ENCODE data around the gene NCBP2.
"Not testable (repeated sequence)": the region's sequence is repeated elsewhere in the genome, so short reads cannot be mapped to it uniquely, and the experiment has no call there.

The NCBP2 gene

DNA sequence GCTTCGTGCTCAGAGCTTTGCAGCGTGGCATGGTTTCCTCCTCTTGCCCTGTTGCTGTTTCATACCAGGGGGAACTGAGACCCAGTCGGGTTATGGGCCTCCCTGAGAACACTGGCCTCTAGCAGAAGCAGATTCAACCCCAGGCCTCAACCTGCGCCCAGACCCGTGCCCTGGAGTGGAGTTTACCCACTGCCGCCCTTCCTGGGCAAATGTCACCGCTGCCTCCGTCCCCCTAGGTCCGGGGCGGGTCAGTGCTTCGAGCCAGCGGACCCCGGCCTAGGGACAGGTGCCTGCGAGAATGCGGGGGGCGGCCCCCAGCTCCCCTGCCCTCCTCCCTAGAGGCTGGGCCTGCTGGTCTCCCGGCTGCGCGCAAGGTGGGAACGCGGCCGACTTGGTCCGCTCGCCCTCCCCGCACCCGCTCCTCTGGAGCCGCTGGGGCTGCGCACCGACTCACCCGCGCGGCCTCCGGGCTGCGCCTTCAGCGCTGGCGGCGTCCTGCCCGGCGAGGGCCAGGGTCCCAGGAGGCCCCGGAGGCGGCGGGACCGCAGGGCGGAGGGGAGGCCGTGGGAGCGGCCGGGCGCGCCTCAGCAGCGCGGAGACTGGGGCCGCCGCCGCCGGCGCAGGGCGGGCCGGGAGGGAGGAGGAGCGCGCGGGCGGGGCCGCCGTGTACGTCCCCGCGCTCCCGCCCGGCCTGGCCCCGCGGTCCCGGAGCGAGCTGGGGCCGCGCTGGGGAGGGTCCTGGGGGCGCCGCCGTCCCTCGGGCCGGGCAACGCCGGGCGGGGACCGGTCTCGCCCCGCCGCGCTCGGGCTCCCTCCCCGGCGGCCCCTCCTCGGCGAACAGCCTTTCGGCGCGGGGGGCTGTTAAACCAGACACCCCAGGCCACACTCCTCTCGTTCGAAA, 26.2 kb upstream of the NCBP2 start, which contains the start of gene PIGZ:
PIGZ (minus strand) TSS at position 601 of the 901 bp plus-strand sequence. CDS start 16,802 bp downstream, outside the sequence.
- no peak for DNase-seq (ENCODE audit: low read depth)

GRCh38 chr3:196967412-196968232, 25.3 kb upstream of the NCBP2 start:
- DNase-seq (ENCODE audit: low read depth): no peak

GRCh38 chr3:196966526-196967401, 24.4 kb upstream of the NCBP2 start:
- no peak for DNase-seq (ENCODE audit: low read depth)

DNA sequence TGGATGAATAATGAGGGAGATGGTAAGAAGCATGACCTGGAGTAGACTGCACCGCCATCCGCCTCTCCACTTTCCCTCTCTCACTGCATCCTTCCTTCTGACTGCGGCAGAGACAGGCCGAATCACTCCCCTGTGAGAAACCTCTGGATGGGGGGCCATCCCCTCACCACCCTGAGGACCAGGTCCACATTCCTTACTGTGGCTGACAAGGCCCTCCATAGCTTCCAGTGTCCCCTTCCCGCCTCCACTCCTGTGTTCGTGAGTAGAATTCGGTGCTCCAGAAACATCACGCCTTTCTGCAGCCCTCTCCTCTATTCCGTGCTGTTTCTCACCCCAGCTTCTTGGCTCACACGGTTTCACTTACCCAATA, 23.5 kb upstream of the NCBP2 start:
- no peak for DNase-seq (ENCODE audit: low read depth)

GRCh38 chr3:196965112-196965803, 22.9 kb upstream of the NCBP2 start:
- DNase-seq (ENCODE audit: low read depth): no peak

DNA sequence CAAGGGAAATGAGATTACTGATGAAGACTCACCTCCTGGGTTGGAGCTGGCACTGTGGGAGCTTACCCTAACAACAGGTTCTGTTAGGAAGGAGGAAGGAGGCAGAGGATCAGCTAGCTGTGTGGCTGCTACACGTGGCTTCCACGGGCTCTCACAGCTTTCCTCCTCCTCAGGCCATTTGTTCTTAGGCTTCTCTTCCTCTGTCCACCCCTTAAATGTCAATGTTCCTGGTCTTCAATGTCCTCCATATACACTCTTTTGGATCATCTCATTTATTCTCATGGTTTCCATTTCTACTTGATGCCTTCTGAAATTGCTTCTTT, 21.3 kb upstream of the NCBP2 start:
- no peak for DNase-seq (ENCODE audit: low read depth)

- DNase-seq (ENCODE audit: low read depth): no peak
Measured at GRCh38 chr3:196962930-196963630, 20.8 kb upstream of the NCBP2 start.

DNA sequence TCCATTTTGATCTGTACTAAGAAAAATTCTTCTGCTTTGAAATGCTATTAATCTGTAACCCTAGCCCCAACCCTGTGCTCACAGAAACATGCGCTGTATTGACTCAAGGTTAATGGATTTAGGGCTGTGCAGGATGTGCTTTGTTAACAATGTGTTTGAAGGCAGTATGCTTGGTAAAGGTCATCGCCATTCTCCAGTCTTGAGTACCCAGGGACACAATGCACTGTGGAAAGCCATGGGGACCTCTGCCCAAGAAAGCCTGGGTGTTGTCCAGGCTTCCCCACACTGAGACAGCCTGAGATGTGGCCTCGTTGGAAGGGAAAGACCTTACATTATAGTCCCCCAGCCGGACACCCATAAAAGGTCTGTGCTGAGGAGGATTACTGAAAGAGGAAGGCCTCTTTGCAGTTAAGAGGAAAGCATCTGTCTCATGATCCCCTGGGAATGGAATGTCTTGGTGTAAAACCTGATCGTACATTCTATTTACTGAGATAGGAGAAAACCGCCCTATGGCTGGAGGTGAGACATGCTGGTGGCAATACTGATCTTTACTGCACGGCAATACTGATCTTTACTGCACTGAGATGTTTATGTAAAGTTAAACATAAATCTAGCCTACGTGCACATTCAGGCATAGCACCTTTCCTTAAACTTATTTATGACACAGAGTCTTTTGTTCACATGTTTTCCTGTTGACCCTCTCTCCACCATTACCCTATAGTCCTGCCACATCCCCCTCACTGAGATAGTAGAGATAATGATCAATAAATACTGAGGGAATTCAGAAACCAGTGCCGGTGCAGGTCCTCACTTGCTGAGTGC, 20.0 kb upstream of the NCBP2 start:
- DNase-seq (ENCODE audit: low read depth): no peak

- DNase-seq (ENCODE audit: low read depth): no peak
Measured at GRCh38 chr3:196954832-196955231, 12.5 kb upstream of the NCBP2 start.

DNA sequence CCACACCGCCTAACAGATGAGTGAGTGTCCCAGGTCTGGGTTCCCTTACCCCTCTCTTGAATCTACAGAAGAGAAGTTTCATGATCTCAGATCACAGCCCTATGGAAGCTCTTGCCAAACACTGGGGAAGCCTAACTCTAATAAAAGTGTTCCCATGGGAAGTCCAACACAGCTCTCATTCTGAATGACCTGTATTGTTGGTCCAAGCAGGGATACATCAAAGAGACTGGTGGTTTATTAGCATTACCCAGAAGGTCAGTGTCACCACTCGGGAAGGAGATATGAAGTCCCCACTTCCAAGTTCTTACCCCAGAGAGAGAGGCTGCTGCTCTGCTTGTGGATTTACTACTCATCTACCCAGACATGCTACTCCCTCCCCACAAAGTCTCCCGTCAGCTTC, 9.0 kb upstream of the NCBP2 start:
- no peak for DNase-seq (ENCODE audit: low read depth)

DNA sequence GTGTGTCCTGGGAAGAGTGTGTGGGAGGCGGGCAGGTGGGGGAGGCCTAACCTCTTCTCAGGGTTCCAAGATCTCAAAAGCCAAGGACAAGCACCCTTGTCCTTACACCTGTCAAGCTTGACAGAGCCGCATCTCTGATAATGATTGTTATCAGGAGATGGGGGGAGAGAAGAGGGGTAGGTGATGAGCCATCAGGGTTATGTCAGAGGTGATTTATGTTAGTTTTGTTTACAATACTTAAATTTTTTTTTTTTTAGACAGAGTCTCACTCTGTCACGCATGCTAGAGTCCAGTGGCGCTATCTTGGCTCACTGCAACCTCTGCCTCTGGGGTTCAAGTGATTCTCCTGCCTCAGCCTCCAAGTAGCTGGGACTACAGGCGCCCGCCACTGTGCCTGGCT, 7.4 kb upstream of the NCBP2 start:
- DNase-seq (ENCODE audit: low read depth): no peak

- DNase-seq (ENCODE audit: low read depth): no peak
Measured at GRCh38 chr3:196949285-196949619, 6.9 kb upstream of the NCBP2 start.

- DNase-seq (ENCODE audit: low read depth): no peak
Measured at GRCh38 chr3:196948442-196949284, 6.3 kb upstream of the NCBP2 start.

DNA sequence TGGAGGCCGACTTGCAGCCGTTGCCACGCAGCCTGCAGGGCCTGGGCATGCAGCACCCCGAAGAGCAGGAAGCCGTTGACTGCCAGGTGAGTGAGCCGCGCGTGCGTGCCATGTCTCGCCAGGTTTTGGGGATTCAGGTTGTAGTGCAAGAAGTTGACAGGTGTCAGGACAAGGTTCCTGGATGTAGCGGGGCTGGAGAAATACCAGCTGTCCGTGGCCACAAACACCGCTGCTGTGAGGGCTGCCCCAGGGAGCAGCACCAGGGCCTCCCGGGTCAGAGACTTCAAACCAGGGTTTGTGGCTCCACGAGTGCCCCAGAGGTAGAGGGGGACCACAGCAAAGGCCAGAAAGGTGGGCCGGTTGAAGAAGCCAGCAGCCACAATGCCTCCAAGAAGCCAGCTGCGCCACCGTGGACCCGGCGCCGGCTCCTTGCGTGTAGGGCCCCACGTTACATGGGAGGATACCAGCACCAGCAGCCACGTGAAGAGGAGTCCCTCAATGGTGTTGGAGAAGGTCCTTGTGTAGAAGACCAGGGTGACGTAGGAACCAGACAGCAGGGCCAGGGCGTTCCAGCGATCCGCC, 5.6 kb upstream of the NCBP2 start:
- no peak for DNase-seq (ENCODE audit: low read depth)

DNA sequence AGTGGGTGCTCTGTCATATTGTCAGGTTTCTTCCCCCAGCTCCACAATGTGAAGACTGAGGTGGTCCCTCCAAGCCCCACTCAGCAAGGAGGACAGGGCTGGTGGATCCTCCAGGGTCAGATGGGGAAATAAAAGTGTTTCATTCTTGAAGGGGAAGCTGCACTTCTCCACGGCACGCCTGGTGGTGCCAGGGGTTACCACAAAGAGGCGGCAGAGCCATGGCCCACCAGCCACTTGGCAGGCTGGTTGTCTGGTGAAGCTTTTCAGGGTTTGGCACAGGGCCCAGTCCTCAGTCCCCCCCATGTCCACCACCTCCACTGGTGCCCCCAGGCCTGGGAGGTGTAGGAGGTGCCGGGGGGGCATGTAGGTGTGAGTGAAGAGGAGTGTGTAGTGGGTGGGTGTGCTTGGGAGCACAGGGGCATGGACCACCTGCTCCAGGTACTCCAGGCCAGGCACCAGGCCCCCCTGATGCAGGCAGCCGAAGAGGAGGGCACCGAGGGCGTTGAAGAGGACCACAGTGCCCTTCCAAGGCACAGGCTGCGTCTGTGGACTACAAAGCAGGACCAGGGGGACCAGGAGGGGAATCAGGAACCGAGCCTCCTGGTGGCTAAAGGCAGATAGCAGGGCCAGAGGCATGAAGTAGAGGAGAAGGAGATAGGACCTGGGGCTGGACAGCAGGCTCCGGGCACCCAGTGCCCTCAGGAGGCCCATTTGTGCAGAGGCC, 5.0 kb upstream of the NCBP2 start:
- DNase-seq (ENCODE audit: low read depth): no peak

DNA sequence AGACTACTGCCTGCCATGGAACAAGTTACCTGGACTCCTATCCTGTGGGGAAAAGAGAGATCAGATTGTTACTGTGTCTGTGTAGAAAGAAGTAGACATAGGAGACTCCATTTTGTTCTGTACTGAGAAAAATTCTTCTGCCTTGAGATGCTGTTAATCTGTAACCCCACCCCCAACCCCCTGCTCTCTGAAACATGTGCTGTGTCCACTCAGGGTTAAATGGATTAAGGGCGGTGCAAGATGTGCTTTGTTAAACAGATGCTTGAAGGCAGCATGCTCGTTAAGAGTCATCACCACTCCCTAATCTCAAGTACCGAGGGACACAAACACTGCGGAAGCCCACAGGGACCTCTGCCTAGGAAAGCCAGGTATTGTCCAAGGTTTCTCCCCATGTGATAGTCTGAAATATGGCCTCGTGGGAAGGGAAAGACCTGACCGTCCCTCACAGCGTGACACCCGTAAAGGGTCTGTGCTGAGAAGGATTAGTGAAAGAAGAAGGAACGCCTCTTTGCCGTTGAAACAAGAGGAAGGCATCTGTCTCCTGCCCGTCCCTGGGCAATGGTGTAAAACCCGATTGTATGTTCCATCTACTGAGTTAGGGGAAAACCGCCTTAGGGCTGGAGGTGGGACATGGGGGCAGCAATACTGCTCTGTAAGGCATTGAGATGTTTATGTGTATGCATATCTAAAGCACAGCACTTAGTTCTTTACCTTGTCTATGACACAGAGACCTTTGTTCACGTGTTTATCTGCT, 1.9 kb upstream of the NCBP2 start:
- not testable (repeated sequence) for DNase-seq (ENCODE audit: low read depth)

DNA sequence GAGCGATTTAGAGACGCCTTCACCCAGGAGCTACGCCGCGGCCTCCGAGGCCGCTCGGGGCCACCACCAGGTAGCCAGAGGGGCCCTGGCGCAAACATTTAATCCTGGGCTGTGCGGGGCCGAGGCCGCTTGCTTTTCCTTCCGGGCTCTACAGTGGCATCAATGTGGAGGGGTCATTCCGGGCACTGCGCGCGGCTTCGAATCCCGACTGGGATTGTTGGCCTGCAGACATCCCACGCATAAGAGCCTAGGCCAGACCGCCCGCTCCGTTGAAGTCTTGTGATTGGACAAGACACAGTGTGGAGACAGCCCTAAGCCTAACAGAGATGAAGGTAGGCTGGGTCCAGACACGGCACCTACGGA, 568 bp upstream of the NCBP2 start:
- DNase-seq (ENCODE audit: low read depth): no peak
